Activated CD8-positive, alpha-beta T cell treated with anti-CD3 and anti-CD28 coated beads for 36 hours (primary cell): Measurements from ENCODE around the gene TBC1D21. TPM values are rescaled to one million over a fixed set of nuclear protein-coding genes. Genes with fewer than 3 reads are reported as not detected.

Experiments
- ATAC-seq: fragments of 200-7000 bp; cut with Tn5 transposase; one replicate; pipeline ENCODE4 v1.10.0; 2021; ENCODE audit warnings: mild to moderate bottlenecking, moderate library complexity
- CTCF ChIA-PET: fragments of 350-600 bp; sonication (Branson Sonifier 250); formaldehyde crosslinking; loops from one replicate; lab custom pipeline; 2021; ENCODE audit warnings: antibody characterized with exemption; lab: Charles Lee
- POLR2A ChIA-PET: fragments of 350-600 bp; sonication (Branson Sonifier 250); formaldehyde crosslinking; loops from one replicate; lab custom pipeline; 2021; ENCODE audit warnings: antibody characterized with exemption; lab: Charles Lee
- DNase-seq: peaks from one replicate; pipeline ENCODE4 v3.0.0-alpha.2; 2020
- H3K27ac Mint-ChIP-seq: one replicate; pipeline ENCODE4 v1.8.0; 2021; ENCODE audit warnings: mild to moderate bottlenecking, mixed read lengths
- H3K27me3 Mint-ChIP-seq: one replicate; pipeline ENCODE4 v1.8.0; 2021; ENCODE audit warnings: mixed read lengths
- H3K36me3 Mint-ChIP-seq: one replicate; pipeline ENCODE4 v1.8.0; 2021; ENCODE audit warnings: low read depth, mixed read lengths
- H3K4me1 Mint-ChIP-seq: one replicate; pipeline ENCODE4 v1.8.0; 2021; ENCODE audit warnings: low read depth, mixed read lengths
- H3K4me3 Mint-ChIP-seq: one replicate; pipeline ENCODE4 v1.8.0; 2021; ENCODE audit warnings: mild to moderate bottlenecking, moderate library complexity, mixed read lengths
- H3K9me3 Mint-ChIP-seq: one replicate; pipeline ENCODE4 v1.8.0; 2021; ENCODE audit warnings: mixed read lengths
- intact Hi-C: fragments of 100-400 bp; cut with micrococcal nuclease; formaldehyde crosslinking; loops from one replicate; pipeline ENCODE4 v1.10.0; 2022
- total RNA-seq, 2 experiments: library from RNA; stranded (reverse); gene quantifications; one replicate each; pipeline ENCODE4 v1.2.3, GENCODE V29; 2021
- TF ChIP-seq, protein P1 (sequence below): fragments of 200-600 bp; IDR thresholded peaks from one replicate; pipeline ENCODE4 v1.8.0; 2022; ENCODE audit warnings: antibody characterized with exemption, mild to moderate bottlenecking

TBC1D21 gene
- total RNA-seq, 2 experiments from 2014 or later = not detected

DNA sequence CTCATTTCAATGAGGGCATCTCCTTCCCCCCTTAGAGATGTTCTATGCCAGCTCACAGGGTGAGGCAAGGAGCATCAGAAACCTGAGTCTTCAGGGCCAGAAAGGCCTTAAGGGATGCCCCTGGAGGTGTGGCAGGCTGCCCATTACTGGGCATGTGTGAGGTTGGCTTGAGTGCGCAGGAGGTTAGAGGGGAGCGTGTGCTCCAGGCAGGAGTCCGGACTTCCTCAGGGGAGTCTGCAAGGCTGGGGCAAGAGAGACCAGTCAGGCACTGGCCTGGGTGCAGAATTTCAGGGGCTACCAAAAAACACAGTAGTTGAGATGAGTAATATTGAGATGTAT lies 54.8 kb downstream of the TBC1D21 start:
- Mint-ChIP-seq H3K4me3 (peak overlapping the region; percentile 70), H3K27ac (peak overlapping the region; percentile 68), H3K27me3 (no peaks in the 10 kb centered on the region), H3K9me3 (no peaks in the 10 kb centered on the region), H3K36me3 (no peaks in the 10 kb centered on the region), H3K4me1 (peaks cover 36% of the 10 kb centered on the region)
- TF ChIP-seq, protein P1, sequence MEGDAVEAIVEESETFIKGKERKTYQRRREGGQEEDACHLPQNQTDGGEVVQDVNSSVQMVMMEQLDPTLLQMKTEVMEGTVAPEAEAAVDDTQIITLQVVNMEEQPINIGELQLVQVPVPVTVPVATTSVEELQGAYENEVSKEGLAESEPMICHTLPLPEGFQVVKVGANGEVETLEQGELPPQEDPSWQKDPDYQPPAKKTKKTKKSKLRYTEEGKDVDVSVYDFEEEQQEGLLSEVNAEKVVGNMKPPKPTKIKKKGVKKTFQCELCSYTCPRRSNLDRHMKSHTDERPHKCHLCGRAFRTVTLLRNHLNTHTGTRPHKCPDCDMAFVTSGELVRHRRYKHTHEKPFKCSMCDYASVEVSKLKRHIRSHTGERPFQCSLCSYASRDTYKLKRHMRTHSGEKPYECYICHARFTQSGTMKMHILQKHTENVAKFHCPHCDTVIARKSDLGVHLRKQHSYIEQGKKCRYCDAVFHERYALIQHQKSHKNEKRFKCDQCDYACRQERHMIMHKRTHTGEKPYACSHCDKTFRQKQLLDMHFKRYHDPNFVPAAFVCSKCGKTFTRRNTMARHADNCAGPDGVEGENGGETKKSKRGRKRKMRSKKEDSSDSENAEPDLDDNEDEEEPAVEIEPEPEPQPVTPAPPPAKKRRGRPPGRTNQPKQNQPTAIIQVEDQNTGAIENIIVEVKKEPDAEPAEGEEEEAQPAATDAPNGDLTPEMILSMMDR = no peak
- CTCF ChIA-PET = interaction anchor here (0.6 to 3.6 kb wide), 29 partner anchors 8 to 166 kb away, joined by 3 to 22 read pairs (median 5); partner anchors contain the start of gene TBC1D21
- ATAC-seq = no peak
- POLR2A ChIA-PET = interaction anchor here (1.3 kb wide), 1 partner anchor 29 kb away, joined by 3 read pairs; no protein-coding TSS in a partner anchor
- DNase-seq = no peak
- intact Hi-C loops = no loop called here

DNA sequence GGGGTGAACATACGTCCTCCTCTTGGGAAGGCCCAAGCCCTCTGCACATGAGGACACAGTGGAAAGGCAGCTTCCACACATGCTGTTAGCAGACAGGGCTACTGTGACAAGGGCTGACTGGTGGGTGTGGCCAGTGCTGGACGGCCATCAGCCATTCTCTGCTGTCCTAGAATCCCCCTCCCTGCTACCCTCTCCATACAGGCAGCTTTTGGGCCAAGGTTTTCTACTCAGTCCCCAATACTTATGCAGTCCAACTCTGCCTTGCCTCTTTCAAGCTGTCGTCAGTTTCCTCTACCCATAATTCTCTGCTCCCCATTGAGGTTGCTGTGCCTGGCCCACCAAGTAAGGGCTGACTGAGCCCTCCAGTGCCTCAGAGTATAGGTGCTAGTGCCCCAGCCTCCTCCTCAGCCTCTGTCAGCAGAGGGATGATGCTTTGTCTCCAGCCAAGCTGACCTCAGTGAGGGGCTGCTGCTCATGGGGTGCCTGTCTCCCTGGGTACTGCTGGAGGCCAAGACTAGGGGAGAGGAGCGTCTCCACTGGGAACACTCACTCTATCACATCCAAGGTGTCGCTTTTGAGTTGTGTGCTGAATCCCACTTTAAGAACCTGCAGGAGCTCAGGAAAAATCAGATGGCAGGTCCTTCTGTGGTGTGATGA lies 55.7 kb downstream of the TBC1D21 start:
- Mint-ChIP-seq H3K4me3 (peak overlapping the region; percentile 43), H3K27ac (no peak overlapping the region)

DNA sequence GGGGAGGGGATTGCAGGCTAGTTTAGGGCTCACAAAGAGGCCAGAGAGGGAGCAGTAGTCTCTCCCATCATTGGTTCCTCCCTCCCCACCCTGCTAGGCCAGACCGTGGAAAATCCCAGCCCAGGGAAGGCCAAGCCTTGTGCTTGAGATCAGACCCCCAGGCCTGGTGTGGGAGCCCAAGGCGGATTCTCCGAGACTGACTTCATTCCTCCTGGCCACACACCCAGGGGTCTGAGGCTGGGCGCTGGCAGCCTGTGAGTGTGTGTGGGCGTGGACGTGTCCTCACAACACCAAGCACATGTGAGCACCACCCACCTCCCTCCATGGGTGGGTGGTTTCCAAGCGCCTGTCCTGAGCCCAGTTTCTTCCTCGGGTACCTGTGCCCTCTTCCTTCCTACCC lies 57.0 kb downstream of the TBC1D21 start:
- ATAC-seq (no peak), DNase-seq (no peak)
- Mint-ChIP-seq H3K4me3 (no peak overlapping the region), H3K4me1 (peaks cover 18% of the 10 kb centered on the region), H3K27me3 (peaks cover 2% of the 10 kb centered on the region), H3K36me3 (no peaks in the 10 kb centered on the region), H3K9me3 (no peaks in the 10 kb centered on the region), H3K27ac (no peak overlapping the region)
- CTCF ChIA-PET = interaction anchor here (0.8 to 1.3 kb wide), 3 partner anchors 13 to 56 kb away, joined by 3 read pairs; no protein-coding TSS in a partner anchor
- POLR2A ChIA-PET = no interaction called here
- TF ChIP-seq, protein P1 = no peak
- intact Hi-C loops = no loop called here

More for the DNA sequence above, 55.7 kb downstream of the TBC1D21 start:
- intact Hi-C loops = no loop called here
- TF ChIP-seq, protein P1 = no peak
- H3K27me3 Mint-ChIP-seq = no peaks in the 10 kb centered on the region
- no peaks in the 10 kb centered on the region for H3K36me3 Mint-ChIP-seq
- ChIA-PET CTCF (interaction anchor here (1.1 to 3.6 kb wide), 7 partner anchors 9 to 55 kb away, joined by 3 to 18 read pairs (median 3); partner anchors contain the start of gene TBC1D21), POLR2A (no interaction called here)
- DNase-seq (no peak), ATAC-seq (no peak)
- no peaks in the 10 kb centered on the region for H3K9me3 Mint-ChIP-seq
- H3K4me1 Mint-ChIP-seq = peaks cover 28% of the 10 kb centered on the region

DNA sequence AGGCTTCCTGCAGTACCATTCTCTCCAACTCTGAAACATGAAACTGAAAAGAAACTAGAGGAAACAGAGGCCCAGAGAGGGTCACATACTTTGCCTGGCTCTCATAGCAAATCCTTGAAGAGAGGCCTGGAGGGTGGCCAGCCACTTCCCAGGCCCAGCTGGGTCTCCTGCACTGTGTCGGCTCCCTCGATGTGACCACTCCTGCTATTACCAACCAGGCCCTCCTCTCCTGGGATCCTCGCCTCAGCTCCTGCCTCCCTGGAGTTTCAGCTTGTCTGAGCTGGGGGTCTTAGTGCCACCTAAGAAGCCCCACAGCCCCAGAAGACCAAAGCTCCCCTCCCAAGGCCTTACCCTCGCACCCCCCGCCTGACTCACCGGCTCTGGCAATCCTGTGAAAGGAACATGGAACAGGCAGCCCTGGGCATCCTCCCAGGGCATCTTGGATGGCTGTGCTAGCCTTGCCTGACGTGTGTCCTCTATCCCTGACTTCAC lies 57.5 kb downstream of the TBC1D21 start:
- DNase-seq = no peak
- H3K27ac Mint-ChIP-seq = no peak overlapping the region
- no peaks in the 10 kb centered on the region for H3K9me3 Mint-ChIP-seq
- peaks cover 2% of the 10 kb centered on the region for H3K27me3 Mint-ChIP-seq
- no peaks in the 10 kb centered on the region for H3K36me3 Mint-ChIP-seq
- TF ChIP-seq, protein P1 = no peak
- H3K4me3 Mint-ChIP-seq = no peak overlapping the region
- H3K4me1 Mint-ChIP-seq = peaks cover 14% of the 10 kb centered on the region
- intact Hi-C loops = no loop called here
- no peak for ATAC-seq
- ChIA-PET POLR2A (no interaction called here), CTCF (interaction anchor here (1.5 kb wide), 1 partner anchor 22 kb away, joined by 5 read pairs; no protein-coding TSS in a partner anchor)

DNA sequence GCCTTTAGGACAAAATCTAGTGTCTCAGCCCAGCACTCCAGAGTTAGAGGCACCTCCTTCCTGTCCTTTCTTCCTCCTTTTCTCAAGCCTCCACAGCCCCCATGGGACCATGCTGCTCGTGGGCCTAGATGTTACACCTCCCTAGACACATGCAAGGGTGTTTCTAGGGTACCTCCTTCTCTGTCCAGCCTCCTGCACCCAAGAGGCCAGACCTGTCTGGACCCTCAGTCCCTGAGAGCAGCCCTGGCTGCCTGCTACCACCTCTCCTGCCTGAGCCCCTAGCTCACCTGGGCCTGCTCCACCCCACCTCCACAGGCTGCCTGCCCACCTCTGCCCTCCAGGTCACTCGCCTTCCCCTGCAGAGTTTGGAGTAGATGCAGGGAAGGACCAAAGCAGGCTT lies 58.1 kb downstream of the TBC1D21 start:
- no peaks in the 10 kb centered on the region for H3K9me3 Mint-ChIP-seq
- peaks cover 13% of the 10 kb centered on the region for H3K4me1 Mint-ChIP-seq
- ChIA-PET POLR2A (no interaction called here), CTCF (interaction anchor here (0.8 to 1.5 kb wide), 2 partner anchors 19 to 22 kb away, joined by 3 to 5 read pairs; no protein-coding TSS in a partner anchor)
- intact Hi-C loops = no loop called here
- no peak overlapping the region for H3K4me3 Mint-ChIP-seq
- peaks cover 2% of the 10 kb centered on the region for H3K27me3 Mint-ChIP-seq
- H3K36me3 Mint-ChIP-seq = no peaks in the 10 kb centered on the region
- DNase-seq (no peak), ATAC-seq (no peak)
- H3K27ac Mint-ChIP-seq = no peak overlapping the region
- TF ChIP-seq, protein P1 = no peak
